ENCODE results near the gene AMZ1. TPM values are rescaled to one million over a fixed set of nuclear protein-coding genes. Genes with fewer than 3 reads are reported as not detected.

AMZ1 gene
- total RNA-seq, 1 experiment from 2014 or later = 0.85 TPM

- TF ChIP-seq FOXJ3 (CRISPR knock-in tag; IDR thresholded peaks at IDR 0.05; ENCODE audit: borderline replicate concordance) (no peak), NFYB (CRISPR knock-in tag; conservative IDR thresholded peaks at IDR 0.05; ENCODE audit: low read depth) (no peak; the same call in 1 of the 2 replicates), TEAD1 (CRISPR knock-in tag; IDR thresholded peaks at IDR 0.05) (peak; percentile 71; the same call in 1 of the 2 replicates), FOXP1 (CRISPR knock-in tag; IDR thresholded peaks at IDR 0.05; ENCODE audit: borderline replicate concordance) (peak; percentile 48; the same call in 1 of the 2 replicates), ZNF121 (CRISPR knock-in tag; IDR thresholded peaks at IDR 0.05) (peak; percentile 91), GTF2I (CRISPR knock-in tag; conservative IDR thresholded peaks at IDR 0.05) (no peak), ELF4 (CRISPR knock-in tag; IDR thresholded peaks at IDR 0.05; ENCODE audit: low read depth) (no peak), JUN (CRISPR knock-in tag; IDR thresholded peaks at IDR 0.05) (no peak), GABPB1 (CRISPR knock-in tag; IDR thresholded peaks at IDR 0.05) (peak; percentile 75; the same call in 1 of the 2 replicates), MLX (CRISPR knock-in tag; IDR thresholded peaks at IDR 0.05) (no peak), NFE2L1 (CRISPR knock-in tag; IDR thresholded peaks at IDR 0.05) (no peak), NR2C2 (CRISPR knock-in tag; IDR thresholded peaks at IDR 0.05) (no peak), ZBTB21 (CRISPR knock-in tag; IDR thresholded peaks at IDR 0.05; ENCODE audit: borderline replicate concordance) (0 out of 2 replicates have a peak, but pooled peaks have one; percentile 30), ZNF138 (CRISPR knock-in tag; conservative IDR thresholded peaks at IDR 0.05) (no peak), TP53 (CRISPR knock-in tag; IDR thresholded peaks at IDR 0.05) (no peak), ZNF219 (CRISPR knock-in tag; IDR thresholded peaks at IDR 0.05; ENCODE audit: borderline replicate concordance) (no peak), ESRRA (CRISPR knock-in tag; IDR thresholded peaks at IDR 0.05; ENCODE audit: borderline replicate concordance) (no peak), ERG (CRISPR knock-in tag; IDR thresholded peaks at IDR 0.05) (no peak), TCF7 (CRISPR knock-in tag; IDR thresholded peaks at IDR 0.05; ENCODE audit: low read depth) (no peak), RORB (CRISPR knock-in tag; IDR thresholded peaks at IDR 0.05) (no peak), SMAD4 (CRISPR knock-in tag; IDR thresholded peaks at IDR 0.05) (0 out of 2 replicates have a peak, but pooled peaks have one; percentile 11), TEAD4 (CRISPR knock-in tag; IDR thresholded peaks at IDR 0.05) (peak; percentile 38; the same call in 1 of the 2 replicates), ATF1 (CRISPR knock-in tag; IDR thresholded peaks at IDR 0.05) (no peak), MYBL2 (CRISPR knock-in tag; IDR thresholded peaks at IDR 0.05) (no peak), SP1 (CRISPR knock-in tag; conservative IDR thresholded peaks at IDR 0.05) (0 out of 2 replicates have a peak, but pooled peaks have one; percentile 30), USF1 (CRISPR knock-in tag; IDR thresholded peaks at IDR 0.05) (0 out of 2 replicates have a peak, but pooled peaks have one; percentile 28)
- TF ChIP-seq, protein P1, sequence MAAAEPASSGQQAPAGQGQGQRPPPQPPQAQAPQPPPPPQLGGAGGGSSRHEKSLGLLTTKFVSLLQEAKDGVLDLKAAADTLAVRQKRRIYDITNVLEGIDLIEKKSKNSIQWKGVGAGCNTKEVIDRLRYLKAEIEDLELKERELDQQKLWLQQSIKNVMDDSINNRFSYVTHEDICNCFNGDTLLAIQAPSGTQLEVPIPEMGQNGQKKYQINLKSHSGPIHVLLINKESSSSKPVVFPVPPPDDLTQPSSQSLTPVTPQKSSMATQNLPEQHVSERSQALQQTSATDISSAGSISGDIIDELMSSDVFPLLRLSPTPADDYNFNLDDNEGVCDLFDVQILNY (CRISPR knock-in tag; IDR thresholded peaks at IDR 0.05) = no peak
- TF ChIP-seq, protein P2, sequence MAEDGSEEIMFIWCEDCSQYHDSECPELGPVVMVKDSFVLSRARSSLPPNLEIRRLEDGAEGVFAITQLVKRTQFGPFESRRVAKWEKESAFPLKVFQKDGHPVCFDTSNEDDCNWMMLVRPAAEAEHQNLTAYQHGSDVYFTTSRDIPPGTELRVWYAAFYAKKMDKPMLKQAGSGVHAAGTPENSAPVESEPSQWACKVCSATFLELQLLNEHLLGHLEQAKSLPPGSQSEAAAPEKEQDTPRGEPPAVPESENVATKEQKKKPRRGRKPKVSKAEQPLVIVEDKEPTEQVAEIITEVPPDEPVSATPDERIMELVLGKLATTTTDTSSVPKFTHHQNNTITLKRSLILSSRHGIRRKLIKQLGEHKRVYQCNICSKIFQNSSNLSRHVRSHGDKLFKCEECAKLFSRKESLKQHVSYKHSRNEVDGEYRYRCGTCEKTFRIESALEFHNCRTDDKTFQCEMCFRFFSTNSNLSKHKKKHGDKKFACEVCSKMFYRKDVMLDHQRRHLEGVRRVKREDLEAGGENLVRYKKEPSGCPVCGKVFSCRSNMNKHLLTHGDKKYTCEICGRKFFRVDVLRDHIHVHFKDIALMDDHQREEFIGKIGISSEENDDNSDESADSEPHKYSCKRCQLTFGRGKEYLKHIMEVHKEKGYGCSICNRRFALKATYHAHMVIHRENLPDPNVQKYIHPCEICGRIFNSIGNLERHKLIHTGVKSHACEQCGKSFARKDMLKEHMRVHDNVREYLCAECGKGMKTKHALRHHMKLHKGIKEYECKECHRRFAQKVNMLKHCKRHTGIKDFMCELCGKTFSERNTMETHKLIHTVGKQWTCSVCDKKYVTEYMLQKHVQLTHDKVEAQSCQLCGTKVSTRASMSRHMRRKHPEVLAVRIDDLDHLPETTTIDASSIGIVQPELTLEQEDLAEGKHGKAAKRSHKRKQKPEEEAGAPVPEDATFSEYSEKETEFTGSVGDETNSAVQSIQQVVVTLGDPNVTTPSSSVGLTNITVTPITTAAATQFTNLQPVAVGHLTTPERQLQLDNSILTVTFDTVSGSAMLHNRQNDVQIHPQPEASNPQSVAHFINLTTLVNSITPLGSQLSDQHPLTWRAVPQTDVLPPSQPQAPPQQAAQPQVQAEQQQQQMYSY (CRISPR knock-in tag; IDR thresholded peaks at IDR 0.05) = peak; percentile 41; the same call in 1 of the 2 replicates
Measured at GRCh38 chr7:2641406-2642393, 46.3 kb upstream of the AMZ1 start (continued).
